Epithelial cell of esophagus (primary cell): Measurements from ENCODE around the gene PPM1L.
A peak's percentile ranks its signal among the peaks of the same experiment; 100 is the strongest.

ENCODE experiments used
- DNase-seq: peaks from one replicate; pipeline ENCODE4 v3.0.0; 2010; ENCODE audit warnings: low read depth
- H3K4me3 ChIP-seq: 2 replicates; pipeline ENCODE4 v1.5.1; 2011; ENCODE audit warnings: mild to moderate bottlenecking, low read length, control low read depth
- TF ChIP-seq, protein P1 (sequence below): IDR thresholded peaks from 2 replicates; pipeline ENCODE4 v1.5.1; 2011; ENCODE audit warnings: low read depth, mild to moderate bottlenecking, low read length, control low read depth, inconsistent platforms; ENCODE audit not compliant: insufficient read depth; ENCODE audit errors: missing control alignments

Gene PPM1L

DNA sequence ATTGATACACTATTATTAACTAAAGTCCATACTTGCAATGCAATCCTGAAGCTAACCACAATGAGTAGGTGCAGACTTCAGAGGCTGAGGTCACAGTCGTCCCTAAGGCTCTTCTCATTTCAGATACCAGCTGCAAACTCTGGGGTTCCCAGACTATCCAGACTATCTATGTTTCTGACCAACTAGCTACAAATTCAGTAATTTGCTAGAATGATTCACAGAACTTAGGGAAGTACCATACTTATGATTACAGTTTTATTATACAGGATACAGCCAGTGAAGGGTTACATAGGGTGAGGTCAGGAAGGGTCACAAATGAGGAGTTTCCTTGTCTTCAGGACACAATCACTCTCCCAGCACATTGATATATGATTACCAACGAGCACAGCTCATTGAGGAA, 36.5 kb downstream of the PPM1L start:
- no peak overlapping the region for H3K4me3 ChIP-seq
- no peak for DNase-seq
- TF ChIP-seq, protein P1, sequence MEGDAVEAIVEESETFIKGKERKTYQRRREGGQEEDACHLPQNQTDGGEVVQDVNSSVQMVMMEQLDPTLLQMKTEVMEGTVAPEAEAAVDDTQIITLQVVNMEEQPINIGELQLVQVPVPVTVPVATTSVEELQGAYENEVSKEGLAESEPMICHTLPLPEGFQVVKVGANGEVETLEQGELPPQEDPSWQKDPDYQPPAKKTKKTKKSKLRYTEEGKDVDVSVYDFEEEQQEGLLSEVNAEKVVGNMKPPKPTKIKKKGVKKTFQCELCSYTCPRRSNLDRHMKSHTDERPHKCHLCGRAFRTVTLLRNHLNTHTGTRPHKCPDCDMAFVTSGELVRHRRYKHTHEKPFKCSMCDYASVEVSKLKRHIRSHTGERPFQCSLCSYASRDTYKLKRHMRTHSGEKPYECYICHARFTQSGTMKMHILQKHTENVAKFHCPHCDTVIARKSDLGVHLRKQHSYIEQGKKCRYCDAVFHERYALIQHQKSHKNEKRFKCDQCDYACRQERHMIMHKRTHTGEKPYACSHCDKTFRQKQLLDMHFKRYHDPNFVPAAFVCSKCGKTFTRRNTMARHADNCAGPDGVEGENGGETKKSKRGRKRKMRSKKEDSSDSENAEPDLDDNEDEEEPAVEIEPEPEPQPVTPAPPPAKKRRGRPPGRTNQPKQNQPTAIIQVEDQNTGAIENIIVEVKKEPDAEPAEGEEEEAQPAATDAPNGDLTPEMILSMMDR: no peak

DNA sequence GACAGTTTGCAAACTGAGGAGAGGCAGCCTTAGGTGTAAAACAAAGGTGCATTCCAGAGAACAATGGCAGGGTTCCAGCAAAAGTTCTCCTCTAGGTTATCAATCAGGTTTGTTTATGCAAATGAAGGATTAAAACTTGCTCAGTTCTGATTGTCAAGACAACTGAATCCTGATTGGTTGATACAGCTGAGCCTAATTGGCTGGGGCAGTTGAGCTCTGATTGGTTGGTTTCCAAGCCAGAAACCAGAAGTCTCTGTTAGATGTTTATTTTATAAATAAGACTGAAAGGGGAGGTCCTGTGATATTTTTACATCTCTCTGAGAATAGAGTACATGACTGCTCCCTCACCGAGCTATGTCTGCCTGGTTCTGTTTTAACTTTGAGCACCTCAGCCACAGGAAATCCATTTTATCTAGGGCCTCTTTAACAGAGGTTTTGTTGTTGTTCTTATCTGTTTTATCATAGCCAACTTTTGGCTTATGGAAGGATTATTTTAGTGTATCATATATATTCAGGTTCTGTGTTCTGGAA, 37.8 kb downstream of the PPM1L start:
- TF ChIP-seq, protein P1: no peak
- DNase-seq: no peak
- no peak overlapping the region for H3K4me3 ChIP-seq

- no peak overlapping the region for H3K4me3 ChIP-seq
- TF ChIP-seq, protein P1: no peak
- no peak for DNase-seq
These were observed 40.2 kb downstream of the PPM1L start for GRCh38 chr3:160796089-160796812.

GRCh38 chr3:160796813-160797164, 40.8 kb downstream of the PPM1L start:
- peak; percentile 21 for DNase-seq
- TF ChIP-seq, protein P1: no peak
- H3K4me3 ChIP-seq: no peak overlapping the region

- TF ChIP-seq, protein P1: no peak
- no peak for DNase-seq
- H3K4me3 ChIP-seq: no peak overlapping the region
These were observed 41.3 kb downstream of the PPM1L start for GRCh38 chr3:160797356-160797755.

- TF ChIP-seq, protein P1: no peak
- DNase-seq: peak; percentile 46
- no peak overlapping the region for H3K4me3 ChIP-seq
These were observed 45.5 kb downstream of the PPM1L start for GRCh38 chr3:160801386-160802118.
